HG03066 (cell line): ENCODE measurements around the gene CAPG.
A peak's percentile ranks its signal among the peaks of the same experiment; 100 is the strongest.
"Not testable (repeated sequence)": the region's sequence is repeated elsewhere in the genome, so short reads cannot be mapped to it uniquely, and the experiment has no call there.

ENCODE experiments used
- ATAC-seq: cut with Tn5 transposase; IDR thresholded peaks from one replicate; pipeline ENCODE4 v1.9.1; 2021; ENCODE audit warnings: low read depth; ENCODE audit not compliant: unreplicated experiment

Gene CAPG, protein sequence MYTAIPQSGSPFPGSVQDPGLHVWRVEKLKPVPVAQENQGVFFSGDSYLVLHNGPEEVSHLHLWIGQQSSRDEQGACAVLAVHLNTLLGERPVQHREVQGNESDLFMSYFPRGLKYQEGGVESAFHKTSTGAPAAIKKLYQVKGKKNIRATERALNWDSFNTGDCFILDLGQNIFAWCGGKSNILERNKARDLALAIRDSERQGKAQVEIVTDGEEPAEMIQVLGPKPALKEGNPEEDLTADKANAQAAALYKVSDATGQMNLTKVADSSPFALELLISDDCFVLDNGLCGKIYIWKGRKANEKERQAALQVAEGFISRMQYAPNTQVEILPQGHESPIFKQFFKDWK

DNA sequence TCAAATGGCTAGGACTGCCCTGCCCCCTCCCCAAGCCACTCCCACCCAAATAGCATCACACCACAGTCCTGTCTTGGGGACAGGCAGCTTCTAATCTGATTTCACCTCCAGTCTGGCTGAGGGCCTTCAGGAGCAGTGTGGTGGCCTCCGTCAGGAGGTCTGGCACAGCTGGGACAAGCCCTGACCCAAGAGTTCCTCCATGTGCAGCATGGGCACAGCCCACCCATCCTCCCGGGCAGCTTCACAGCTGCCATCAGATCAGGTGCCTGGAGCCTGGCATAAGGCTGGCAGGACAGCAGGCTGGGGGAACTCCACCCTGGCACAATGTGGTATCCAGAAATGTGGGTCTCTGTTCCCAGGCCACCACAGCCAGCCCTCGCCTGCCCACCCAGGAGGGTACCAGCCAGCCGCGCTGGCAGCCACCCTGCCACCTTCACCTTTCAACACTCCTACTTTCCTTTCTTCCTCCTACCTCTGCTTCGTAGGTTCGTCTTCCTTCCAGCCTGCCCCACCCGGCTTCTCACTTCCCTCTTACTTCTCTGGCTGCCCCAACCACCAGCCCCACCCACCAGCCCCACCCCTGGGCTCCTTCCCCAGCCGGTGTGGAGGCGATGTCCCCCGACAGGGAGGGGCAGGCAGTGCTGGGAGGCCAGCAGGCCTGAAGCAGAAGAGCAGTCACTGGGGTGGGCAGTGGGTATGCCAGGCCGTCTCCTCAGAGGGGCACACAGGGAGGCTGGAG, at the start of gene CAPG:
Gene CAPG, minus strand, starts transcription at position 522 of the 739 bp plus-strand sequence. CDS start 8,221 bp downstream, outside the sequence.
- ATAC-seq: peak; percentile 65

DNA sequence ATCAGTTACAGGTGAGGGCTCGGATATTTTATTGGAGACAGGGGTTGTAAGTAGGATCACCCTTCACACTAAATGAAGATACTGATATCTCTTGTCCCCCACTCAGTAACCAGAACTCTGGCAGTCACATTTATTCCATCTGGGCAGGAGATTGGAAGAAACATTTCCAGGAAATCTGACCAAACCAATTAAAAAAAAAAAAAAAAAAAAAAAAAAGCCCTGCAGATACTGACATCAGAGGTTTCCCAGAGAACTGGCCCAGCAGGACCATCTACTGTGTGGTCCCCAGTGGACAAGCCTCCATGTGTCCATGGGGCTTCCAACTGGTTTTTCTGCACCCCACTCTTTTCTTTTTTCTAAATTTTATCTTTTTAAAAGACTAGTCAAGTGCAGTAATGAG, 49.6 kb upstream of the CAPG start:
- no peak for ATAC-seq

DNA sequence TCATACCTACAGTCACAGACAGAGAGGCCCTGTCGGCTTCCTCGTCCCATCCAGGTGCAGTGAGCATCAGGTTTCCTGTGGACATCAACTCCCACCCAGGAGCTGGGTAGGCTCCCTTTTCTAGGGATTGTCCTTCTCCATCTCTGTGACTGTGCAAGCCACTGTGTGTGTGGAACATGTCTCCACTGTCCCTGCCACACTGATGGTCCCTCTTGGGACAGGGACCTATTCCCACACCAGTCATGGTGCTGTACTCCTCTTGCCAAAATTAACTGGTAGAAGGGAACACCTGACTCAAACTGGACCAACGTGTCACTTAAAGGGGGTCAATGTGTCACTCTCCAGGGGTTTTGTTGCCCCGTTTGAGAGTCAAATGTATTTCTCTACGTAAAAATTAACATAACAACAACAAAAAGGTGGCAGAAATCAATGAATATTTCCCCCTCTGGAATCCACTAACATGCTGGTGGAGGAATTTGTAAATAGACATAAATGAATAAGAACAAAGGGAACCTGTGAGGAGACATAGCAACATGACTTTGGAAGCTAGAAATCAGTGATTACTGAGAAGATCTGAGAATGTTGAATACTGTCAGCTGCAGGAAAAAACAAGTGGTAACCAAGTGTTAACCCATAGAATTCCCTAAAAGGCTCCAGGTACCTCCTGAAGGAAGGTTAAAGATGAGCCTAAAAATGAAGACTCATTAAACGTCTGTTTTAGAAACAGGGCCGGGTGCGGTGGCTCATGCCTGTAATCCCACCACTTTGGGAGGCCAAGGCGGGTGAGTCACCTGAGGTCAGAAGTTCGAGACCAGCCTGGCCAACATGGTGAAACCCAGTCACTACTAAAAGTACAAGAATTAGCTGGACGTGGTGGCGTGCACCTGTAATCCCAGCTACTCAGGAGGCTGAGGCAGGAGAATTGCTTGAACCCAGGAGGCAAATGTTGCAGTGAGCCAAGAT, 48.7 kb upstream of the CAPG start:
- no peak for ATAC-seq

DNA sequence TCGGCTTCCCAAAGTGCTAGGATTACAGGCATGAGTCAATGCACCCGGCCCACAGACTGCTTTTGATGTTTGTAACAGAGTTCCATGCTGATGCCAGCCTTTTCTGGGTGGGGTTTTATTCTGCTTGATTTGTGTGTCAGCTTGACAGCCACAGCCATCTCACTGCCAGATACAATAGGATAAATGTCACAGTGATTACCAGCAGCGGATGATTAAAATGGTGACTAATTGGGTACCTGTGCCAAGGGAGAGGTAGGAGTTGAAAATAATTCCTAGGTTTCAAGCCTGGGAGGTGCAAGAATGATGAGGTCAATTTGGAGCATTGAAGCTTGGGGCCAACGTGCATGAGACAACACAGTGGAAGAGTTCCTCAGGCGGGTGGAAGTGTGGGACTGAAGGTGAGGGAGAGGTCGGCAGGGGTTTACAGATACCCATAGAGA, 47.7 kb upstream of the CAPG start:
- no peak for ATAC-seq

DNA sequence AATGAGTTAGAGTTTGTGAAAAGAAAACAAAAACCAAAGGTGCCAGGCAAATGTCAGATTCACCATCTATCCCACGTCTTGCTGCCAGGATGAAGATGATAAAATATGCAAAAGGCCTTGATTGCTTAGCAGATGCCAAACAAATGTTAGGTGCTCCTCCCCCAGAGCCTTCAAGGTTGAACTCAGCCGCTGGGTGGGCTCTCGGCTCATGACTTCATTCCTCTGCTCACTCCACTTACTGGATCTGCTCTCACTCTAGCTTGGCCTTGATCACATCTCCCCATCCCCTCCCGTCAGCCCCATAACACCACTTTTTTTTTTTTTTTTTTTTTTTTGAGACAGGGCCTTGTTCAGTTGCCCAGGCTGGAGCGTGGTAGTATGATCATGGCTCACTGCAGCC, 46.9 kb upstream of the CAPG start:
- ATAC-seq: no peak

DNA sequence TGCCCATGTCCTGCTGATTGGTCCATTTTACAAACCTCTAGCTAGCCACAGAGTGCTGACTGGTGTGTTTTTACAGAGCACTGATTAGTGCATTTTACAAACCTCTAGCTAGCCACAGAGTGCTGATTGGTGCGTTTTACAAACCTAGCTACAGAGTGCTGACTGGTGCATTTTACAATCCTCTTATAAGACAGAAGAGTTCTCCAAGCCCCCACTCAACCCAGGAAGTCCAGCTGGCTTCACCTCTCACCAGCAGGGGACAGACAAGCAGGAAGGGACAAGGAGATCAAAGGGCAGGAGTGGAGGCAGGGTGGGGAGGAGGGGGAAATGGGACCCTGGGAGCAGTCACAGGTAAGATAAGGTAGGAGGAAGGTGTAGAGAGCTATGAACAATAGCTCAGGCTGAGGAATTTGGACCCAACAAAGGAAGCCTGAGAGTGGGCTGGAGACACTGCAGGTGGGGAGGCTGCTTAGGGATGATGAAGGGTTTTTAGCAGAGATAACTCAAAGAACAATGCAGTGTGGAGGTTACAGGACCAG, 45.5 kb upstream of the CAPG start:
- no peak for ATAC-seq

DNA sequence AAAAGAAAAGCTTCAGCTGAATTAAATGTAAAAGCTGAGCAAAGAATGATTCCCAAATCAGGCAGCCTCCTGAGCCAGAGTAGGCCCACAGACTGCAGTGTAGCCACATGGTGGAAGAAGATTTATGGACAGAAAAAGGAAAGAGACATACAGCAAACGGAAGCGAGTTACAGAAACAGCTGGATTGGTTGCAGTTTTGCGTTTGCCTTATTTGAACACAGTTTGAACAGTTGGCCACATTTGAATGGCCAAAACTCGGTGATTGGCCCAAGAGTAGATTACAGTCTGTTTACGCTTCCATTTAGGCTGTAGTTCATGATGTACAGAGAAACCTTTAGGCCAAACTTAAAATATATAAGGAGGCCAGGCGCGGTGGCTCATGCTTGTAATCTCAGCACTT, 43.4 kb upstream of the CAPG start:
- no peak for ATAC-seq

DNA sequence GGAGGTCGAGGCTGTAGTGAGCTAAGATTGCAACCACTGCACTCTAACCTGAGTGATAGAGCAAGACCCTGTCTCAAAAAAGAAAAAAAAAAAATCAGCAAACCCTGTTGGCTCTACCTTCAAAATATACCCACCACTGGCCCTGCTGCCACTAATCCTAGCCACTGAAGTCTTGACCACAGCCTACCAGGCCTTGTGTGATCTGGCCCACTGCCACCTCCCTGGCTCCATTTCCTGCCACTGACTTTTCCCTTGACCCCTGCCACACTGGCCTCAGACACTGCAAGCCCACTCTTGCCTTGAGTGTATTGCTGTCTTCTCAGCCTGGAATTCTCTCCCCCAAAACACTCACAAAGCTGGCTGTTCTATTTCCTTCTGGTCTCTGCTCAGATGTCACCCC, 42.1 kb upstream of the CAPG start:
- ATAC-seq: no peak

DNA sequence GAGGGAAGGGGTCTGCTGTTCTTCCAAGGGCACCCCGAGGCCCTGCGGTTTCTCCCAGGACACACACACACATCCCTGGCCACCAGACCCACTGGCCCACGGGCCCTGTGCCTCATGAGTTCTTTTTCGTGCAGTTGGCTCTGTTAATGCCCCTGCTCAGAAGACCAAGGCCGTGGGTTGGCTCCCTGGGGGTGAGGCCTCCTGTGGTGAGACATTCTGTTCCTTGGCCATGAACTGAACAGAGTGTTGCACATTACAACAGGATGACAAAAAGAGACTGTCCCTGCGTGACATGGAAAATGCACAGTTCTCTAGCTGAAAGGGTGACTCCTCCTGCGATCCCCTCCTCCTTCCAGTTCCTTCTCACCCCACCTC, 39.0 kb upstream of the CAPG start:
- ATAC-seq: no peak

DNA sequence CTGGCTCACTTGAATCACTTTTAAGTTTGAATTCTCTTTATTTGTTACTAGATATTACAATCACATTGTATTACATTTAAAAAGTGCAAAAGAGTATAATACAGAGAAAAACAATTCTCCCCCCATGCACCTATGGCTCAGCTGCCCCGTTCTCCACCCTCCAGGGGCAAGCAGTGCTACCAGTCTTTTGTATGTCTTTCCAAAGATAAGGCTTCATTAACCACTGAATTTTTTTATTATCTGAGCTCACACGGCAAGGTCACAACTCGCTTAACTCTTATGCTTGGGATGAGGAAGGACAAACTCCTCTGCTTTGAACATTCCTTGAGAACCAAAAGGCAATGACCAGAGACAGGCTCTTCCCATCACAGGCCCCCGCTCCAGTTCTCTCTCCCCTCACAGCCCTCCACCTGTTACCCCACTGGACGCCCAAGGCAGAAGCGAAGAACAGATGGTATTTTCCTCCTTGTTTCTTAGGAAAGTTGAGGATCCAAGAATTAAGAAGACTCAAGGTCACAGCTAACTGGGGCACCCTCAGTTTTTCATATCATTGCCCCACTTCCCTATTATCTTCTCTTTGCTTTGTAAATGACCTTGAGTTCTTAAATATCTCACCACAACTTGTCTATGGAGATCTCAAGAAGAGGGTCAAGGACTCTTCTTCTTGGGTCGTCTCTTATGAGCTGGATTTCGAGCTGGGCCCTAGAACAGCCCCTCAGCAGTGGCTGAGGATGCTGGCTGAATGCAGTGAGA, 38.5 kb upstream of the CAPG start:
- no peak for ATAC-seq

DNA sequence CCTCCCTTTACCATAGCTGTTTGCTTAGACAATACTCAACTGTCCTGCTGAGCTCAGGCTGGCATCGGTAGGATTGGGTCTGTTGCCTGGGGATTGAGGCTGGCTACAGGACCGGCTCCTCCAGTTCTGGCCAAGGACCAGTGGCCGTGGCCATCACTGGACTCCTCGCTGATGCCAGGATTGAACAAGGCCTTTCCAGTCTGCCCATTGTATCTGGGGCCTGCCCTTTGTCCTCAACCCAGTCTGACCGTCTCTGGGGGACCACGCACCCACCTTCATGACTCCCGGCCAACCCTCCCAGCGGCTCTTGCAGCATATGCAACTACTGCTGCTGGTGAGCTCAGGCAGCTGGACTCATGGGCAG, 37.0 kb upstream of the CAPG start:
- ATAC-seq: no peak

DNA sequence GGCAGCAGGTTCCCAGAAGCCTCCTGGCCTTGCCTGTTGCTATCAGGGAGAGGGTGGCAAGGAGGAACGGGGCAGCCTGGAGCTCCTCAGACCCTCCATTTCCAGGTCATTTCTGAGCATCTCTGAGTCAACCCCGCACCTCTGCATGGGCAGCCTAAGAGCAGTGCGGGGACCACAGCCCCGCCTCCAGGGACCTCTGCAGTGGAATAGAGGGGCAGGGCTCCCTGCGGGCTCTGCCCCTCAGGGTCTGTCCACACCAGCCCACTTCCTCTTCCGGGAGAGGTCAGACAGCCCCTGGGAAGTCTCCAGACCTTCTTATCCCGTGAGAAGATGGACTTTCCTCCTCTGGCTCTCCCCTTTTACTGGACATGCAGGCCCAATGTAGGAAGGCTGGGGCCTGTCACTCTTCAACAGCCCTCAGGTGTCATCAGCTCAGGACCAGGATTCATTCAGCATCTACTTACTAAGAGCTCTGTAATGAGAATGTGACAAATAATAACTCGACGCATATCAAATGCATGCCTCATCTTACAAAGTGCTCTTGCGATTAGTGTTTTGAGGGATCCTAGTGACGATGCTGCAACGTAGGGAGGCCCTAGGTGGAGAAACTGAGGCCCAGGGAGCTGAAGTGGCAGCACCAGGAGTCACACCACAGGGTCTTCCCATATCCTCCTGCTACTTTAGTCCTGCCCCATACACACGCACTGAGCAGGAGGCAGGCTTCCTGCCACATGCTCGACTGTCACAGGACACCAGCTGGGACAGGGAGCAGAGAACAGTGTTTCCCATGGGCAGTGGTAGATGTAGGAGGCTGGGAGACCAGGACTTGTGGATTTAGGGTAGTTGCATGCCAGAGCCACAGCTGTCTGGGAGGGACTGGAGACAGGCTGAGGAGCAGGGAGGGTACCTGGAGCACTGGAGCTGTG, 36.4 kb upstream of the CAPG start:
- ATAC-seq: no peak

DNA sequence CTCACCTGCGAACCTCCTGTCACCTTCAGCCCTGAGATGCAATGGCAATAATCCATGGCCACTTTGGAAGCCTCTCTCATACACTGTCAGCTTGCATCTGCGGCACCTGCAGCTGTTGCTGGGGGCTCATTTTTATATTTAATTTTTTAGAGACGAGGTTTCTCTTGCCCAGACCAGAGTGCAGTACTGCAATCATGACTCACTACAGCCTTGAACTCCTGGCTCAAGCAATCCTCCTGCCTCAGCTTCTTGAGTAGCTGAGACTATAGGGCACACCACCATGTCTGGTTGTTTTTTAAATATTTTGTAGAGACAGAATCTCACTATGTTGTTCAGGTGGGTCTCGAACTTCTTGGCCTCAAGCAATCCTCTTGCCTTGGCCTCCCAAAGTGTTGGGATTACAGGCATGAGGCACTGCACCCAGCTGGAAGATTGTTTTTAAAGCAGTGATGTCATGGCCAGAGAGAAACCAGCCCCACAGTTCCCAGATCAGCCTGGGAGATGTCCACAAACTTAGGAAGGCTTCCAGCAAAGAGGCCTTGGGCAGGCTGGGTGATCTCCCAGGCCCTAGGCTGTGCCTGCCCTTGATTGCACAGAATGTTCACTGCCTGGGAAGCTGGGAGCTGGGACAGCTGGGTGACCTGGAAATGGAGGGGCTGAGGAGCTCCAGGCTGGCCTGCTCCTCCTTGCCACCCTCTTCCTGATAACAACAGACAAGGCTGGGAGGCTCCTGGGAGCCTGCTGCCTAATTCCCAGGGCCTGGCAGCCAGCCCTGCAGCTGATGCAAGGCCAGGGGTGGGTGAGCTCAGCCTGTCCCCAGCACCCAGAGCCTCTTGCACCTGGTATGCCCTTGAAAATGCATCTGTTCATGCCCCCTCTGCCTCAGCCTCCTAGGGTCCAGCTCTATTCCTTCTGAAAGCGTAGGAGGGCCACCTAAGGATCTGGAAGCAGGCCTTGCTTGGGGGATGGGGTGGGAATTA, 35.4 kb upstream of the CAPG start:
- no peak for ATAC-seq

DNA sequence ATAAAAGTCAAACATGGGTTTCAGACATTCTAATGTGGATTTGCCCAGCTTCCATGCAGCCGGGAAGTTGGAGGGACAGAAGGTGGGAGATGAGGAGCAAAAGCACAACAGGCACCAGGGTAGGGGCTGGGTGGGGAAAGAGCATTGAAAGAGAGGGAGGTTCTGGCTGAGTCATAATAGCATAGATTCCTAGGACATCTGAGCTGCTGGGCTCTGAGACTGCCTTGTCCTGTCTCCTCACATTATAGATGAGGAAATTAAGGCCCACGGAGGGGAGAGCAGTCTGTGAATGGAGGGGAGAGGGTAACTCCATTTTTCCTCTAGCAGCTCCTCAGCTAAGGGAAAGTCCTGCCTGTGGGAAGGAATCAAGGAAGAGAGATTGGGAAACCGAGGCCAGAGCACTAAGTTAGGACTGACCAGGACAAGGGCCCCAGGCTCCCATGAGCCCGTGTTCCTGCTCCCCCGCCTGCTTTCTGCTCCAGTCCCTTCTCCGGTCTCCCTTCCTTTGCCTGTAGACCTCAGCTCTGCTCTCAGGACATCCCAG, 34.5 kb upstream of the CAPG start:
- ATAC-seq: no peak

DNA sequence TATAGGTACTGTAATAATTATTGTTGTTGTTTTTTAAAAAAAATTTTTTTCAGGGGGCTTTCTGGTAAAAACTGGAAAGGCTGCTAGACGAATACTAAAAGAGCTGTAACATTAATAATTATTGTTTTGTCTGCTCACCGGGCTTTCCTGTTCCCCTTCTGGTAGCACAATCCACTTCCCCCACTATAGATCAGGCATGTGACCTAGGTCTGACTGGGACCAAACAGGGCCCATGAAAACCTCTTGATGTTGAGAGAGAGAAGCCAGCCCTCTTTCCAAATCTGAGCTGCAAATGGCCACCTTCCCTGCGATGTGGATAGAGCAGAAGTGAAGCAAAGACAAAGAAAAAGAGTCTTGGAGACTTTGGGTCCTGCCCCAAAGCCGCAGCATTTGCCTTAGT, 31.7 kb upstream of the CAPG start:
- no peak for ATAC-seq

DNA sequence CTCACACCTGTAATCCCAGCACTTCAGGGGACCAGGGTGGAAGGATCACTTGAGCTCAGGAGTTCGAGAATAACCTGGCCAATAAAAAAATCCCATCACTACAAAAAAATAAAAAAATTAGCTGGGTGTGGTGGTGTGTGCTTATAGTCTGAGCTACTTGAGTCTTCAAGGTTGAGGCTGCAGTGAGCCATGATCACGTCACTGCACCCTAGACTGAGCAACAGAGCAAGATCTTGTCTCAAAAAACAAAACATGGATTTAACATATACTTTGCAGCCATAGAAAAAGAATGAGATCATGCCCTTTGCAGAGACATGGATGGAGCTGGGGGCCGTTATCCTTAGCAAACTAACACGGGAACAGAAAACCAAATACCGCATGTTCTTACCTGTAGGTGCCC, 30.6 kb upstream of the CAPG start:
- ATAC-seq: no peak

DNA sequence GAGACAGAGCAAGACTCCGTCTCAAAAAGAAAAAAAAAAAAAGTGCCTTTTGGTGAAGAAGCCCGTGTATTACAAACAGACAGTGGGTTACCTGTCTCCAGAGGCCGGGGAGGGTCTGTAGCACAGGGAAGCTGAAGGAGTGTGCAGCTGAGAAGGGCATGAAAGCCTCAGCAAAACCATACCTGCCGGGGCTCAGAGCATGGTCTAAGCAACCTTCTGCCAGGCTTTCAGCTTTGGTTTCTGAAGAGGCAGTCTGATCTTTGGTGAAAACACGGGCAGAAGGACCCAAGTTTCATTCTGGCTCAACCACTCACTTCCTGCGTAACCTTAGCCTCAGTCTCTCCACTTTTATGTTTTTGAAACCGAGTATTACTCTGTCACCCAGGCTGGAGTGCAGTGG, 29.8 kb upstream of the CAPG start:
- ATAC-seq: no peak

DNA sequence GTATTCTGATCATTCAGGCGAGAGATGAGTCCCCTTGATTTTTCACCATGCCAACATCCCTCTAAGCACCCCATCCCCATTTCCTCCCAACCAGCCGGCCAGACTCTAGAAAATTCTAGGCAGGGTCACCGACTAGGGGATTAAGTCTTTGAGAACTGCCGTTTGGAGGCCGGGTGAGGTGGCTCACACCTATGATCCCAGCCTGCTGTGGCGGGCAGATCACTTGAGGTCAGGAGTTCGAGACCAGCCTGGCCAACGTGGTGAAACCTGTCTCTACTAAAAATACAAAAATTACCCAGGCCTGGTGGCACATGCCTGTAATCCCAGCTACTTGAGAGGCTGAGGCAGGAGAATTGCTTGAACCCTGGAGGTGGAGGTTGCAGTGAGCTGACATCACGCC, 29.4 kb upstream of the CAPG start:
- not testable (repeated sequence) for ATAC-seq
